Neural crest cell (in vitro differentiated cells): ENCODE results near the gene SUGP2. TPM values are rescaled to one million over a fixed set of nuclear protein-coding genes. Genes with fewer than 3 reads are reported as not detected.

Experiments used
- DNase-seq: peaks from one replicate; pipeline ENCODE4 v3.0.0; 2021; ENCODE audit warnings: low read depth, mixed read lengths, low spot score
- H3K27ac Mint-ChIP-seq: one replicate; pipeline ENCODE4 v1.8.0; 2021; ENCODE audit warnings: mild to moderate bottlenecking, mixed read lengths; ENCODE audit not compliant: unreplicated experiment
- H3K27me3 Mint-ChIP-seq: 2 replicates; pipeline ENCODE4 v1.8.0; 2021; ENCODE audit warnings: low read depth, mild to moderate bottlenecking, mixed read lengths
- H3K36me3 Mint-ChIP-seq: 2 replicates; pipeline ENCODE4 v1.8.0; 2021; ENCODE audit warnings: low read depth, mild to moderate bottlenecking, mixed read lengths
- H3K4me1 Mint-ChIP-seq: 2 replicates; pipeline ENCODE4 v1.8.0; 2021; ENCODE audit warnings: mixed read lengths
- H3K4me3 Mint-ChIP-seq: one replicate; pipeline ENCODE4 v1.8.0; 2021; ENCODE audit warnings: mild to moderate bottlenecking, mixed read lengths
- H3K9me3 Mint-ChIP-seq: 2 replicates; pipeline ENCODE4 v1.8.0; 2021; ENCODE audit warnings: mixed read lengths
- CTCF ChIP-seq: fragments of 200-600 bp; sonication (generic); conservative IDR thresholded peaks from 2 replicates; pipeline ENCODE4 v1.5.0; 2021; ENCODE audit warnings: antibody characterized with exemption, mild to moderate bottlenecking
- long read RNA-seq: library from polyadenylated mRNA; unstranded; transcript quantifications from one replicate; pipeline ENCODE4 v2.0.0, GENCODE V29; 2020
- total RNA-seq: library from RNA; stranded (reverse); gene quantifications from 2 replicates; pipeline ENCODE4 v1.2.1, GENCODE V29; 2021

Gene SUGP2
- 149 and 160 TPM in 2 replicates for total RNA-seq
- long read RNA-seq, transcript SUGP2-202 (11 exons, 3,640 nt): major isoform, 5 of 44 reads
- long read RNA-seq, partial matches to known transcripts: 17 of 44 reads
- long read RNA-seq, other reads (novel, unspliced or antisense): 20 of 44 reads

GRCh38 chr19:19033426-19034203, at the start of gene SUGP2, which contains the start of gene ARMC6:
Gene SUGP2 (minus strand): TSS chr19:19033517. CDS start chr19:19031071, 2,446 bp downstream.
Gene ARMC6 (plus strand): TSS chr19:19033603. CDS start chr19:19034210, 607 bp downstream.
- peak; percentile 82 for DNase-seq
- H3K27me3 Mint-ChIP-seq: peaks cover 2% of the 10 kb centered on the region
- H3K36me3 Mint-ChIP-seq: peaks cover 25% of the 10 kb centered on the region
- H3K4me1 Mint-ChIP-seq: peaks cover 22% of the 10 kb centered on the region
- H3K27ac Mint-ChIP-seq: peak within 1 kb of the TSS; percentile 83
- peak within 1 kb of the TSS; percentile 98 for H3K4me3 Mint-ChIP-seq
- no peak for TF ChIP-seq CTCF
- H3K9me3 Mint-ChIP-seq: no peaks in the 10 kb centered on the region

GRCh38 chr19:19081642-19082151, 48.4 kb upstream of the SUGP2 start:
- Mint-ChIP-seq H3K27ac (no peak overlapping the region), H3K4me1 (no peaks in the 10 kb centered on the region), H3K27me3 (no peaks in the 10 kb centered on the region)

GRCh38 chr19:19079571-19079970, 46.3 kb upstream of the SUGP2 start:
- TF ChIP-seq CTCF: no peak
- H3K27ac Mint-ChIP-seq: no peak overlapping the region
- no peaks in the 10 kb centered on the region for H3K4me1 Mint-ChIP-seq
- no peak for DNase-seq
- no peaks in the 10 kb centered on the region for H3K9me3 Mint-ChIP-seq
- H3K27me3 Mint-ChIP-seq: no peaks in the 10 kb centered on the region
- H3K36me3 Mint-ChIP-seq: no peaks in the 10 kb centered on the region
- no peak overlapping the region for H3K4me3 Mint-ChIP-seq

More at GRCh38 chr19:19081642-19082151, 48.4 kb upstream of the SUGP2 start:
- no peaks in the 10 kb centered on the region for H3K36me3 Mint-ChIP-seq
- TF ChIP-seq CTCF: no peak
- H3K4me3 Mint-ChIP-seq: no peak overlapping the region
- DNase-seq: no peak
- no peaks in the 10 kb centered on the region for H3K9me3 Mint-ChIP-seq

- no peak overlapping the region for H3K27ac Mint-ChIP-seq
- H3K4me1 Mint-ChIP-seq: no peaks in the 10 kb centered on the region
- no peak overlapping the region for H3K4me3 Mint-ChIP-seq
- no peaks in the 10 kb centered on the region for H3K27me3 Mint-ChIP-seq
- H3K36me3 Mint-ChIP-seq: no peaks in the 10 kb centered on the region
- no peaks in the 10 kb centered on the region for H3K9me3 Mint-ChIP-seq
- no peak for DNase-seq
- no peak for TF ChIP-seq CTCF
Observed at GRCh38 chr19:19078801-19079200, 45.5 kb upstream of the SUGP2 start.

- H3K4me1 Mint-ChIP-seq: no peaks in the 10 kb centered on the region
- no peak overlapping the region for H3K27ac Mint-ChIP-seq
- H3K36me3 Mint-ChIP-seq: no peaks in the 10 kb centered on the region
- no peak overlapping the region for H3K4me3 Mint-ChIP-seq
- no peaks in the 10 kb centered on the region for H3K27me3 Mint-ChIP-seq
- DNase-seq: no peak
- no peaks in the 10 kb centered on the region for H3K9me3 Mint-ChIP-seq
- no peak for TF ChIP-seq CTCF
Observed at GRCh38 chr19:19077103-19077502, 43.8 kb upstream of the SUGP2 start.
